Activated naive CD4-positive, alpha-beta T cell treated with anti-CD3 and anti-CD28 coated beads for 36 hours (primary cell): Measurements from ENCODE around the gene TSHZ3. TPM values are rescaled to one million over a fixed set of nuclear protein-coding genes. Genes with fewer than 3 reads are reported as not detected.

ENCODE experiments used
- CTCF ChIA-PET: fragments of 350-600 bp; sonication (Branson Sonifier 250); formaldehyde crosslinking; loops from one replicate; lab custom pipeline; 2021; ENCODE audit warnings: antibody characterized with exemption; lab: Charles Lee
- DNase-seq: peaks from one replicate; pipeline ENCODE4 v3.0.0-alpha.2; 2020
- H3K27ac Mint-ChIP-seq: one replicate; pipeline ENCODE4 v1.8.0; 2021; ENCODE audit warnings: mild to moderate bottlenecking, mixed read lengths
- H3K27me3 Mint-ChIP-seq: one replicate; pipeline ENCODE4 v1.8.0; 2021; ENCODE audit warnings: low read depth, mixed read lengths
- H3K36me3 Mint-ChIP-seq: one replicate; pipeline ENCODE4 v1.8.0; 2021; ENCODE audit warnings: low read depth, mixed read lengths
- H3K4me1 Mint-ChIP-seq: one replicate; pipeline ENCODE4 v1.8.0; 2021; ENCODE audit warnings: low read depth, mixed read lengths
- H3K4me3 Mint-ChIP-seq: one replicate; pipeline ENCODE4 v1.8.0; 2021; ENCODE audit warnings: mild to moderate bottlenecking, moderate library complexity, mixed read lengths
- H3K9me3 Mint-ChIP-seq: one replicate; pipeline ENCODE4 v1.8.0; 2021; ENCODE audit warnings: mixed read lengths
- intact Hi-C: fragments of 100-400 bp; cut with micrococcal nuclease; formaldehyde crosslinking; loops from one replicate; pipeline ENCODE4 v1.15.1; 2023
- total RNA-seq, 2 experiments: library from RNA; stranded (reverse); gene quantifications; one replicate each; pipeline ENCODE4 v1.2.3, GENCODE V29; 2021

Gene TSHZ3
- total RNA-seq, 2 experiments from 2014 or later = 1.6 to 2.0 TPM

DNA sequence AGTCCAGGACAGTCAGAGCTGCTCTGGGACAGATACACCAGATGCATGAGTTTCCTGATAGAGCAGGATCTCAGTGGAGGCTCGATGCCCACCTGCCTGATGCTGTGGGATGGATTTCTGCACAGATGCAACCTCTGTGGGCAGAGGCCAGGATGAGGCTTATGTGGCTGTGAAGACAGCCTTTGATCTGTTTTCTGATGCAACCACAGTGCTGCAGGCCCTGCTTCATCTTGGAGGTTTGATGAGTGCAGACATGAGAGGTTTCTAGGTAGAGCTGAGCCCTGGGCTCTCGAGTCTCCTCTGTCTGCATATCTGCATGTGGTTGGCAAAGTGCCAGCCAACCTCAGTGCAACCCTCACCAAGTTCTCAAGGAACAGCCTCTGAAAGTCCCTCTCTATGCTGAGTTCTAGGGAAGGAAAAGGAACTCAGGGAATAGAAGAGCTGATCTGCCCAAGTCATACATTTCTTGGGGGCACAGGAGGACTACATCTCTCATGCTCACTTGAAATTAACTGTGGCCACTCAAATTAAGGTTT is 23.1 kb upstream of the TSHZ3 start:
- intact Hi-C loops = no loop called here
- Mint-ChIP-seq H3K27me3 (peaks cover 14% of the 10 kb centered on the region), H3K27ac (no peak overlapping the region)

DNA sequence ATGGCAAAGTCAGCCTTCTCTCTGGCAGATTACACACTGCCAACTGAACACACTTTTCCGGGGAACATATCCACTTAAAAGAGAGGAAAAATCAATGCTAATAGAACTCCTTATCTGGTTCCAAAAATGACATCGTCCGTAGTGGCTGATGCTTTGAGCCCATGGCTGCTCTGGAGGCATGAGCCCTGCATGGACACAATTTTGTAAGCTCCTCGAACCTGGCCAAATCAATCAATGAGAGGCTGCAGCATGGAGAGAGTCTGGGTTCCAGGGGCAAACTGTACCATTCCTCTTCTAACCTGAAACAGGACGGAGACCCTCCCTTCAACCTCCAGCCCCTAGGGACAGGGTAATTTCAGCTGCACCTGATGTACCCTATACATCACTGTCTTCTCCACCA is 21.0 kb upstream of the TSHZ3 start:
- no peak overlapping the region for H3K4me3 Mint-ChIP-seq
- intact Hi-C loops = no loop called here
- H3K27me3 Mint-ChIP-seq = peaks cover 26% of the 10 kb centered on the region
- no peak overlapping the region for H3K27ac Mint-ChIP-seq
- no peaks in the 10 kb centered on the region for H3K36me3 Mint-ChIP-seq
- CTCF ChIA-PET = no interaction called here
- H3K9me3 Mint-ChIP-seq = no peaks in the 10 kb centered on the region
- DNase-seq = no peak
- peaks cover 18% of the 10 kb centered on the region for H3K4me1 Mint-ChIP-seq

More for the DNA sequence above, 23.1 kb upstream of the TSHZ3 start:
- DNase-seq = peak; percentile 31
- CTCF ChIA-PET = no interaction called here
- Mint-ChIP-seq H3K4me1 (peaks cover 18% of the 10 kb centered on the region), H3K36me3 (no peaks in the 10 kb centered on the region), H3K9me3 (no peaks in the 10 kb centered on the region), H3K4me3 (no peak overlapping the region)

DNA sequence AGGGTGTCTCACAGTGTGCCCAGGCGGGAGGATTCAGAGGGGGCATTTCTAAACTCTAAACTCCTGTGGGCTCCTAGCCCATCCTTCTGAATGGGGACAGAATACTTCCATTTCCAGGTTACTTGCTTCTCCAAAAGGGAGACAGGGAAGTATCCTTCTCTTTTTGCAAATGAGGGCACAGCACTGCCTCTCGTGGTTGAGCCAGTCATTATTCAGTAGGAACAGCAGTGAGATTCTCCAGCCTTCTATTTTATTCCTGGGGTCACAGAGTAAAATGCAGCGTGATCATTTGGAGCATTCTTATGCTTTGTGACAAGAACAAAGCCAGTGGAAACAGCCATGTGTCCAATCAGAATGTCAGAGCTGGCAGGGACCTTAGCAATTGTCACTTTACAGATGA is 15.7 kb upstream of the TSHZ3 start:
- H3K27ac Mint-ChIP-seq = no peak overlapping the region
- no peaks in the 10 kb centered on the region for H3K9me3 Mint-ChIP-seq
- H3K4me1 Mint-ChIP-seq = no peaks in the 10 kb centered on the region
- peaks cover 30% of the 10 kb centered on the region for H3K27me3 Mint-ChIP-seq
- H3K4me3 Mint-ChIP-seq = no peak overlapping the region
- intact Hi-C loops = no loop called here
- no peak for DNase-seq
- CTCF ChIA-PET = no interaction called here
- no peaks in the 10 kb centered on the region for H3K36me3 Mint-ChIP-seq

DNA sequence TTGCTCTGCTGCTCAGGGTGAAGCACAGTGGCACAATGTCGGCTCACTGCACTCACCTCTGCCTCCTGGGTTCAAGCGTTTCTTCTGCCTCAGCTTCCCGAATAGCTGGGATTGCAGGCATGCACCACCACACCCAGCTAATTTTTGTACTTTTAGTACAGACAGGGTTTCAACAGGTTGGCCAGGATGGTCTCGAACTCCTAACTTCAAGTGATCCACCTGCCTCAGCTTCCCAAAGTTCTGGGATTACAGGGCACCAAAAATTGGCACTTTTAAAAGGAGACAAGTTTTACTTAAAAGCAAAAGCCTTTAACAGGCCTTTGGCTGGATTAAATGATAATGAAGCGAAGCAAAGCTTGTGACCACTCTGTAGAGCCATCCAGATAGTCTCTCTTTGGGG is 12.5 kb upstream of the TSHZ3 start:
- no peaks in the 10 kb centered on the region for H3K9me3 Mint-ChIP-seq
- DNase-seq = no peak
- H3K36me3 Mint-ChIP-seq = no peaks in the 10 kb centered on the region
- CTCF ChIA-PET = no interaction called here
- intact Hi-C loops = no loop called here
- H3K4me3 Mint-ChIP-seq = no peak overlapping the region
- peaks cover 51% of the 10 kb centered on the region for H3K27me3 Mint-ChIP-seq
- H3K4me1 Mint-ChIP-seq = peaks cover 2% of the 10 kb centered on the region
- no peak overlapping the region for H3K27ac Mint-ChIP-seq

DNA sequence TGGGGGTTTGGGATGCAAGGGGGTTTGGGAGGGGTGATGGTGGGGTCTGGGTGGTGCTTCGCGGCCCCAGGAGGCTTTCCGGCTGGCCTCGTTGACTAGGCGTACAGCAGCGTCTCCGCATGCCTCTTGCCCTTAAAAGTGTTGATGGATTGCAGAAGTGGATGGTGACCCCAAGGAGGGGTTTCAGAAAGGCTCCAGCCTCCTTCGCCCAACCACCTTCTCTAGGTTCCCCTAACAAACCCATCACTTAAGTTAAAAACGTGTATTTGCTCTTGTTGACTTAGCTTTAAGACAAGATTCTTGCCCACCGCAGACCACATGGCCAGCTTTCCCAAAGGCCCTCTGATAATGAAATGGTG is 8.1 kb upstream of the TSHZ3 start:
- CTCF ChIA-PET = interaction anchor here (0.6 to 2.1 kb wide), 3 partner anchors 11 to 303 kb away, joined by 4 to 8 read pairs (median 5); no protein-coding TSS in a partner anchor
- intact Hi-C loops = loop anchor here (1.0 to 10.0 kb wide), 12 partner anchors 19 to 1728 kb away; partner anchors contain the start of genes GPATCH1 and ZNF507
- H3K9me3 Mint-ChIP-seq = no peaks in the 10 kb centered on the region
- DNase-seq = no peak
- no peaks in the 10 kb centered on the region for H3K36me3 Mint-ChIP-seq
- H3K4me3 Mint-ChIP-seq = no peak overlapping the region
- peaks cover 73% of the 10 kb centered on the region for H3K27me3 Mint-ChIP-seq
- H3K27ac Mint-ChIP-seq = no peak overlapping the region
- peaks cover 39% of the 10 kb centered on the region for H3K4me1 Mint-ChIP-seq

DNA sequence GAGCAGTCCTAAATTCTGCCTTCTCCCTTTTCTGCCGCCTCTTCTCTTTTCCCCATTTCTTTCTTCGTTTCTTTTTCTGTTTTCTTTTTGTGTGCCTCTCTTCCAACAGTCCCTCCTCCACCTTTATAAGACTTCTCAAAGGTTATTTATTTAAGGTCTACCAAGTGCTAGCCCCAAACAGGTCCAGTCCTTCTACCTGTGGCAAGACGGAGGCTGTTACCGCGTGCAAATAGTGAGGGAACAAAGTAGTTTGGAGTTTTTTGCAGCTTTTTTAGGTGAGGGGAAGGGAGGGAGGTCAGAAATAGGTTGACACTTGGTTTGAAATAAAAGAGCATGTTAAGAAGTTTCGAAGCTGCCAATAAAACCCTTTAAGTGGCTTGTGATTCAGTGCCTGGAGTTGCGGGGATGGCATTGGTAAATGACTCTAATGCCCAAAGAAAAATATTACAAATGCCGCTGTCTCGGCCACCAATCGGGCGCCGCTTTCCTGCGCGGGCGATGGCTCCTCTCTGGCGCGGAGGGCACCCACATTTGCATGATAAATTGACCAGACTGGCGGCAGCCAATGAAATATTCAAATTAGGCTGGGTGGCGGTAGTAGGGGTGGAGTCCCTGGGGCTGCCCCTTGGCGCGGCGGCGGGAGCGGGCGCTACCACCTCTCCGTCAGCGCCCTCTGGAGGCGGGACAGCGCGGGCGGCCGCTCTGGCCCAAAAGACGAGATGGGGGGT is 7.5 kb upstream of the TSHZ3 start:
- Mint-ChIP-seq H3K4me1 (peaks cover 44% of the 10 kb centered on the region), H3K36me3 (no peaks in the 10 kb centered on the region), H3K27ac (no peak overlapping the region), H3K27me3 (peaks cover 79% of the 10 kb centered on the region), H3K9me3 (no peaks in the 10 kb centered on the region), H3K4me3 (no peak overlapping the region)
- intact Hi-C loops = loop anchor here (1.0 to 10.0 kb wide), 12 partner anchors 18 to 1728 kb away; partner anchors contain the start of genes GPATCH1 and ZNF507
- CTCF ChIA-PET = interaction anchor here (0.6 to 2.1 kb wide), 3 partner anchors 16 to 582 kb away, joined by 3 to 8 read pairs (median 3); no protein-coding TSS in a partner anchor
- DNase-seq = peak; percentile 76

DNA sequence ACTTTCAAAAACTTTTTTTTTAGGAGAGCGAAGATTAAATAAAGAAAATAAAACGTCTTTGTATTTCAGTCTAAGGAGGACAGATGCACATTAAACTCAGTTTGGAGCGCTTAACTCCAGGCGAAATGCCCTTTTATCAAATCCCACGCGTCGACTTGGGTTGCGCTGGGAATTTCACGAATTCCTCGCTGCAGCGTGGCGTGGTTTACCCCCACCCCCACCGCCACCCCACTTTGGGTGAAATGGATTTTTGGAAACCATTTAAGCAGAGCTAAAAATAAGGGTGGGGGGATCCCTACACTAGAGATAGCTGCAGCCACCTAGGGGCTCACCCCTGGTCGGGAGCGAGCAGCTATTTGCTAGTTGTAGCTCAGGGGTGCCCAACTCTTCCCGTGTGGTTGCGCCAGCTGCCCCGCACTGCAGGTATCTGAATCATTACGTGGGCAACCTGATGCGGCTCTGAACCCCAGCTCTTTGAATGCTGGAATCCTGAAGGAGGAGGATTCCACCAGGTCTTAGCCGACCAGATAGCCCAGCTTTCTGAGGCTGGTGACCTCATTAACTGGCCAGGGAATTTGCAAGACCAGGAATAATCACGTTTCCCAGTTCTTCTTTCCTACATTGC is 6.5 kb upstream of the TSHZ3 start:
- intact Hi-C loops = loop anchor here (2.0 to 10.0 kb wide), 8 partner anchors 195 to 1729 kb away; partner anchors contain the start of genes GPATCH1 and ZNF507
- peaks cover 2% of the 10 kb centered on the region for H3K36me3 Mint-ChIP-seq
- H3K4me3 Mint-ChIP-seq = no peak overlapping the region
- peaks cover 44% of the 10 kb centered on the region for H3K4me1 Mint-ChIP-seq
- no peak for DNase-seq
- no peaks in the 10 kb centered on the region for H3K9me3 Mint-ChIP-seq
- peaks cover 77% of the 10 kb centered on the region for H3K27me3 Mint-ChIP-seq
- H3K27ac Mint-ChIP-seq = no peak overlapping the region
- CTCF ChIA-PET = interaction anchor here (0.7 to 1.7 kb wide), 3 partner anchors 15 to 301 kb away, joined by 3 to 8 read pairs (median 5); no protein-coding TSS in a partner anchor

DNA sequence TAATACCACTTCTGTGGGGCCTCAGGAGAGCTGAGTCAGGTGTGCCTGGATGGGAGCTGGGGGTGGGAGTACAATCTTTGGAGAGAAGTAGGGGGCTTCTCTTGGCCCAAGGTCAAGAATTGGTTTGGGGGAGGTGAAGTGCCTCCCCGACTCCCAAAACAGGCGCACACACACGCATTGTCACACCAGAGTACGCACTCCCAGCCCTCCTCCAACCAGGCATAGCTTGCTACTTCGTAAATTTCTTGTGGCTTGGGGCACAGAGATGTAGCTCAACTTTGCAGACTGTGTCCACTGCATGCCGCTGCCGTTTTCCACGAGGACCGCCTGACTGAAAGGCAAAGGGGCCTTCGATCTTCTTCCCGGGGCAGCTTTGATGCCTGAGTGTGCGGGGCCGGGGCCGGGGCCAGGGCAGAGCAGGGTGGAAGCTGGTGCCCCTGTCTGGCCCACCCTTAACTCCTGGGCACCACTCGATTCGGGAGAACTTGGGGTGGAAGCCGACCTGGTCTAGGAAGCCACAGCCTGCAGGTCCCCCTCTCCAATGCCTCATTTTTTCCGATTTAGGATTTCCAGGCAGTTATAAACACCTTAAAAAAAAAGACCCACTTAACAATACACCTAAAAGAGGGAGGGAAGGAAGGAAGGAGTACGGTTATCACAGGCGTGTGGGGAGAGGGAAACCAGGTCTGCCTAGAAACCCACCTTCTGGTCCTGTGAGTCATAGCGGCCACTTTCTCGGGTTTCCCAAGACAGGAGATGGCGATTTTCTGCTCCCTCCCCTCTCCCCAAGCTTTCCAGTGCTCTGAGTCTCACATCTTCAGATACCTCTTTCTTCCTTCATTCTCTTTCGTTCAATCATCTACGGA is 5.8 kb upstream of the TSHZ3 start:
- Mint-ChIP-seq H3K36me3 (peaks cover 2% of the 10 kb centered on the region), H3K27ac (no peak overlapping the region), H3K4me1 (peaks cover 44% of the 10 kb centered on the region), H3K9me3 (no peaks in the 10 kb centered on the region), H3K27me3 (peaks cover 75% of the 10 kb centered on the region), H3K4me3 (no peak overlapping the region)
- CTCF ChIA-PET = interaction anchor here (0.6 to 1.7 kb wide), 4 partner anchors 14 to 300 kb away, joined by 3 to 8 read pairs (median 4); no protein-coding TSS in a partner anchor
- DNase-seq = no peak
- intact Hi-C loops = loop anchor here (5.0 to 10.0 kb wide), 7 partner anchors 553 to 1828 kb away; partner anchors contain the start of genes GPATCH1, VSTM2B and ZNF507

DNA sequence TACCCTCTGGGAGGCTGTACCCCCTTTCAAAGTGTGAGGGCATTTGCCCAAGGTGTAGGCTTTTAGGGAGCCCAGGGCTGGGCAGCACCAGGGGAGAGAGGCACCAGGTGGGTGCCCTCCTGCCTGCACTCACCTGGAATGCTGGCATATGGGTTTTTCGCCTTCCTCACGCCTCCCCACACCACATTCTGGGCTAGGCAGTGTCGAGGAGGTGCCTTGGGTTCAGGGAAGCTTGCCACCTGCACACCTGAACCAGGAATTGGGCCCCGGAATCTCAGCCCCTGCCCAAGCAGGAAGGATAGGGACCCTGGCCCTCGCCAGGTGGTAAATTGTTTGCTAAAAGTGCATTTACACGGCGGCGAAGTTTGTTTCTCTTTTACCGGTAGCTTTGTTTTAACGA is 5.1 kb upstream of the TSHZ3 start:
- peaks cover 44% of the 10 kb centered on the region for H3K4me1 Mint-ChIP-seq
- no peak for DNase-seq
- H3K27ac Mint-ChIP-seq = no peak overlapping the region
- peaks cover 68% of the 10 kb centered on the region for H3K27me3 Mint-ChIP-seq
- CTCF ChIA-PET = interaction anchor here (0.6 to 1.4 kb wide), 3 partner anchors 105 to 545 kb away, joined by 3 to 8 read pairs (median 3); no protein-coding TSS in a partner anchor
- H3K9me3 Mint-ChIP-seq = no peaks in the 10 kb centered on the region
- H3K36me3 Mint-ChIP-seq = peaks cover 2% of the 10 kb centered on the region
- H3K4me3 Mint-ChIP-seq = no peak overlapping the region
- intact Hi-C loops = loop anchor here (5.0 to 10.0 kb wide), 3 partner anchors 990 to 1827 kb away; partner anchors contain the start of genes GPATCH1, VSTM2B and ZNF507

DNA sequence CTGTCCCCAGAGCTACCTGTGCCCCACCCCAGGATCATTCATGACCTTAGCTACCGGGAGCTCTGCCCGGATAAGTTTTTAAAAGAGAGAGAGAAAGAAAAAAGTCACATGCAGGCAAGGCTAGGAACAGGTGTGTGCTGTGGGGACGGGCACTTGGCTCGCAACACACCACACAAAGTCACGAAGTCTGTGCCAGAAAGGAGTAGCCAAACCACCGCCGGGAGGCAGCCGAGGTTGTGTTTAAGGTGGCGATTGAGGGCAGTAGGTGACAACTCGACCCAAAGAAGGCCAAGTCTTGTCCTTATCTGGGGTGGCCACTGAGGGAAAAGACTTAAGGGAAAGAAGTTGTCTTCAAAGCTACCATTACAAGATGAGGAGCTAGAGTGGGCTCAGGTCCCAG is 4.6 kb upstream of the TSHZ3 start:
- intact Hi-C loops = loop anchor here (5.0 to 10.0 kb wide), 3 partner anchors 991 to 1827 kb away; partner anchors contain the start of genes GPATCH1, VSTM2B and ZNF507
- peaks cover 63% of the 10 kb centered on the region for H3K27me3 Mint-ChIP-seq
- H3K4me3 Mint-ChIP-seq = no peak overlapping the region
- H3K4me1 Mint-ChIP-seq = peaks cover 44% of the 10 kb centered on the region
- H3K9me3 Mint-ChIP-seq = no peaks in the 10 kb centered on the region
- CTCF ChIA-PET = interaction anchor here (0.6 to 1.0 kb wide), 4 partner anchors 105 to 871 kb away, joined by 3 read pairs; no protein-coding TSS in a partner anchor
- H3K36me3 Mint-ChIP-seq = peaks cover 2% of the 10 kb centered on the region
- DNase-seq = no peak
- no peak overlapping the region for H3K27ac Mint-ChIP-seq
